ENCODE results near the gene FGF18.
"Not testable (repeated sequence)": the region's sequence is repeated elsewhere in the genome, so short reads cannot be mapped to it uniquely, and the experiment has no call there.

Gene FGF18

DNA sequence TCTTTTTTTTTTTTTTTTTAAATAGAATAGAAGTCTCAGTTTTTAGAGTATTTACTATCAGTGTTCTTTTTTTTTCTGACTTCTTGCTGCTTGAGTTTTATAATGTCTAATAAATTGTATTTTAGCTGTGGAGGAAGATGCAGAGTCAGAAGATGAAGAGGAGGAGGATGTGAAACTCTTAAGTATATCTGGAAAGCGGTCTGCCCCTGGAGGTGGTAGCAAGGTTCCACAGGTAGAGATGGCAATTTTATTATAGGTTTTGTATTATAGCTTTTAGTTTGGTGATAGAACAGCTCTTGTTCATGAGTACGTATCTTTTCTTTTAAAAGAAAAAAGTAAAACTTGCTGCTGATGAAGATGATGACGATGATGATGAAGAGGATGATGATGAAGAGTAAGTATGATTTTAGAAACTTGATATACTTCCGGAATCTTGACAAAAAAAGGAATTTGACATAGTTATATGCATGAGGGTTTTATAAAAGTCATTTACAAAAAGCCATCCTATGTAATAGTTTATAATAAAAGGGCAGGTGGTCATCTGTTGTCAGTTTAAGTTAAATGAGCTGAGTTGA, 26.8 kb upstream of the FGF18 start:
- no peak overlapping the region for H3K4me3 ChIP-seq (ENCODE audit: low read depth, low read length)
- DNase-seq (ENCODE audit: low read depth), result no peak
- TF ChIP-seq, protein P1, sequence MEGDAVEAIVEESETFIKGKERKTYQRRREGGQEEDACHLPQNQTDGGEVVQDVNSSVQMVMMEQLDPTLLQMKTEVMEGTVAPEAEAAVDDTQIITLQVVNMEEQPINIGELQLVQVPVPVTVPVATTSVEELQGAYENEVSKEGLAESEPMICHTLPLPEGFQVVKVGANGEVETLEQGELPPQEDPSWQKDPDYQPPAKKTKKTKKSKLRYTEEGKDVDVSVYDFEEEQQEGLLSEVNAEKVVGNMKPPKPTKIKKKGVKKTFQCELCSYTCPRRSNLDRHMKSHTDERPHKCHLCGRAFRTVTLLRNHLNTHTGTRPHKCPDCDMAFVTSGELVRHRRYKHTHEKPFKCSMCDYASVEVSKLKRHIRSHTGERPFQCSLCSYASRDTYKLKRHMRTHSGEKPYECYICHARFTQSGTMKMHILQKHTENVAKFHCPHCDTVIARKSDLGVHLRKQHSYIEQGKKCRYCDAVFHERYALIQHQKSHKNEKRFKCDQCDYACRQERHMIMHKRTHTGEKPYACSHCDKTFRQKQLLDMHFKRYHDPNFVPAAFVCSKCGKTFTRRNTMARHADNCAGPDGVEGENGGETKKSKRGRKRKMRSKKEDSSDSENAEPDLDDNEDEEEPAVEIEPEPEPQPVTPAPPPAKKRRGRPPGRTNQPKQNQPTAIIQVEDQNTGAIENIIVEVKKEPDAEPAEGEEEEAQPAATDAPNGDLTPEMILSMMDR (IDR thresholded peaks at IDR 0.05; ENCODE audit: low read depth, low read length, missing control alignments), result peak; percentile 2

DNA sequence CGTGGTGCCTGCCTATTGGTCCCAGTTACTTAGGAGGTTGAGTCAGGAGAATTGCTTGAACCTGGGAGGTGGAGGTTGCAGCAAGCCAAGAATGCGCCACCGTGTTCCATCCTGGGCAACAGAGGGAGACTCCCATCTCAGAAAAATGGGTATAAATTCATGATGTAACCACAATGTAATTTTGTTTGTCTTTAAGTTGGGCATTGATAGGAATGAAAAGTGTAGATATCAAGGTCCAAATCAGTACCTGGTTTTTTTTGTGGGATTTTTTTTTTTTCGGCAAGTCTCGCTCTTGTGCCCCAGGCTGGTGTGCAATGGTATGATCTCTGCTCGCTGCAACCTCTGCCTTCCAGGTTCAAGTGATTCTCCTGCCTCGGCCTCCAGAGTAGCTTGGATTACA, 24.4 kb upstream of the FGF18 start:
- DNase-seq (ENCODE audit: low read depth), result no peak
- TF ChIP-seq, protein P1 (IDR thresholded peaks at IDR 0.05; ENCODE audit: low read depth, low read length, missing control alignments), result no peak
- no peak overlapping the region for H3K4me3 ChIP-seq (ENCODE audit: low read depth, low read length)

DNA sequence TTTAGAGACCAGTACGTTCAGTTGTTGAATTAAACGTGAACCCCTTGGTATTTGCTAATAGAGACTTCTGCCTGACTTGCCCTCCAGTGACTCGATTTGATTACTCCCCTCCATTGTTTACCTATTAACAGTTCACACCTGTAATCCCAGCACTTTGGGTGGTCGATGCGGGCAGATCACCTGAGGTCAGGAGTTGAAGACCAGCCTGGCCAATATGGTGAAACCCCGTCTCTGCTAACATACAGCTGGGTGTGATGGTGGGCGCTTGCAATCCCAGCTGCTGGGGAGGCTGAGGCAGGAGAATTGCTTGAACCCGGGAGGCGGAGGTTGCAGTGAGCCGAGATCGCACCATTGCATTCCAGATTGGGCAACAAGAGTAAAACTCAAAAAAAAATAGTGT, 22.9 kb upstream of the FGF18 start:
- H3K4me3 ChIP-seq (ENCODE audit: low read depth, low read length); DNase-seq (ENCODE audit: low read depth): not testable (repeated sequence)

DNA sequence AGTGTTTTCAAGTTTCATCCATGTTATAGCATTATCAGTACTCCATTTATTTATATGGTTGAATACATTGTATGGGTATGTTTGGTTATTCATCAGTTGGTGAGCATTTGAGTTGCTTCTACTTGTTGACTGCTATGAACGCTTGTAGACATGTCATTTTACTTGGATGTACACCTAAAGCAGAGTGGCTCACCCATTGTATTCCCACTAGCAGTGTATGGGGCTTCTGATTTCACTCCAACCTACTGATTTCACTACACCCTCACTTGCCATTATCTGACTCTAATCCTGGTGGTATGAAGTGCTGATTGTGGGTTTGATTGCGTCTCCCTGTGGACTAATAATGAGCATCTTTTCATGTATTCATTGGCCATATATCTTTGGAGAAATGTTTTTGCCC, 22.3 kb upstream of the FGF18 start:
- no peak overlapping the region for H3K4me3 ChIP-seq (ENCODE audit: low read depth, low read length)
- TF ChIP-seq, protein P1 (IDR thresholded peaks at IDR 0.05; ENCODE audit: low read depth, low read length, missing control alignments), result no peak
- no peak for DNase-seq (ENCODE audit: low read depth)

DNA sequence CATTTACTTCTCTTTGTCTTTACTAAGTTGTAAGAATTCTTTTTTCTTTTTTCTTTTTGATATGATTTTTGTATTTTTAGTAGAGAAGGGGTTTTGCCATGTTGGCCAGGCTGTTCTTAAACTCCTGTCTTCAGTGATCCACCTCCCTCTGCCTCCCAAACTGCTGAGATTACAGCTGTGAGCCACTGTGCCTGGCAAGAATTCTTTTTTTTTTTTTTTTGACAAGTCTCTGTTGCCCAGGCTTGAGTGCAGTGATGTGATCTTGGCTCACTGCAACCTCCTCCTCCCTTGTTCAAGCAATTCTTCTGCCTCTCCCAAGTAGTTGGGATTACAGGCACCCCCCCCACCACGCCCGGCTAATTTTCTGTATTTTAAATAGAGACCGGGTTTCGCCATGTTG, 21.8 kb upstream of the FGF18 start:
- TF ChIP-seq, protein P1 (IDR thresholded peaks at IDR 0.05; ENCODE audit: low read depth, low read length, missing control alignments), result no peak
- no peak overlapping the region for H3K4me3 ChIP-seq (ENCODE audit: low read depth, low read length)
- DNase-seq (ENCODE audit: low read depth), result no peak

DNA sequence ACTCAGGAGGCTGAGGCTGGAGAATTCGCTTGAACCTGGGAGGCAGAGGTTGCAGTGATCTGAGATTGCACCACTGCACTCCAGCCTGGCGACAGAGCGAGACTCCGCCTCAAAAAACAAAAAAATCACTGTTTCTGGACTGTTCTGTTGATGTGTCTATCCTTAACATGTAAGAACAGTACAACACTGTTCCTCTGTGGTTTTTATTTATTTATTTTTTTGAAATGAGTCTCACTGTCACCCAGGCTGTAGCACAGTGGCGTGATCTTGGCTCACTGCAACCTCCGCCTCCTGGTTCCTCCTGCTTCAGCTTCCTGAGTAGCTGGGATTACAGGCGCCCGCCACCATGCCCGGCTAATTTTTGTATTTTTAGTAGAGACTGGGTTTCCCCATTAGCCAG, 20.8 kb upstream of the FGF18 start:
- DNase-seq (ENCODE audit: low read depth); H3K4me3 ChIP-seq (ENCODE audit: low read depth, low read length): not testable (repeated sequence)

DNA sequence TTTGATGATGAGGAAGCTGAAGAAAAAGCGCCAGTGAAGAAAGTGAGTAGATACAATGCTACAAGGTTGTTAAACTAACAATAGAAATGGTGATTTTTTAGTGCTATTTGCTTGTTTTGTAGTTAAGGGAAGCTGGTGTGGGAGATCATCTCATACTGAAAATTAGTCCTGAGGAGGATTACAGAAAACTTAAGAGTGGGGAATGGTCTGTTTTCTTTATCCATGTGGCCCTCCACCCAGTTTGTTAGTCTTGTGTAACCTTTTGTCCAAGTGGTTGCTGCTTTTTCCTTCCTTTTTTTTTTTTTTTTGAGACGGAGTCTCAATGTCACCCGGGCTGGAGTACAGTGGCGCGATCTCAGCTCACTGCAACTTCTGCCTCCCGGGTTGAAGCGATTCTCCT, 19.3 kb upstream of the FGF18 start:
- DNase-seq (ENCODE audit: low read depth), result no peak
- TF ChIP-seq, protein P1 (IDR thresholded peaks at IDR 0.05; ENCODE audit: low read depth, low read length, missing control alignments), result no peak
- H3K4me3 ChIP-seq (ENCODE audit: low read depth, low read length), result no peak overlapping the region

DNA sequence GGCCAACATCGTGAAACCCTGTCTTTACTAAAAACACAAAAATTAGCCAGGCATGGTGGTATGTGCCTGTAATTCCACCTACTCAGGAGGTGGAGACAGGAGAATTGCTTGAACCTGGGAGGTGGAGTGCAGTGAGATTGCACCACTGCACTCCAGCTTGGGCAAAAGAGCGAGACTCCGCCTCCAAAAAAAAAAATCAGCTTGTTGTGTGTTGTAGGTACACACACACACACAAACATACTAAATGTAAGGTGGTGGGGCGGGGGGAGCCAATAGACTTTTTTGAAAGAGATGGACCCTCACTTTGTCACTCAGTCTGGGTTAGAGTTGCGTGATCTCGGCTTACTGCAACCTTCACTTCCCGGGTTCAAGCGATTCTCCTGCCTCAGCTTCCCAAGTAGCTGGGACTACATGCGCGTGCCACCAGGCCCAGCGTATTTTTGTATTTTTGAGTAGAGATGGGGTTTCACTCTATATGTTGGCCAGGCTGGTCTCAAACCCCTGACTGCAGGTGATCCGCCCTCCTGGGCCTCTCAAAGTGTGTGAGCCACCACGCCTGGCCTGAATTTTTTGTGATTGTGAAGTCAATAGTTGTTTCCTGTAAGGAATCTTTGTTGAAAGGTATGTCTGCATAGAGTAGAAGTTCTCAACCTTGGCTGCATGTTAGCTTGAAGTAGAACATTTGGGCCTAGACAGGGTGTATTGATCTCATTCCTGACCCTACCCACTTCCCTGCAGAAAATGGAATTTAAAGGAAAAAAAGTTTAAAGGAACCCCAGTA, 18.1 kb upstream of the FGF18 start:
- TF ChIP-seq, protein P1 (IDR thresholded peaks at IDR 0.05; ENCODE audit: low read depth, low read length, missing control alignments), result no peak
- H3K4me3 ChIP-seq (ENCODE audit: low read depth, low read length), result no peak overlapping the region
- no peak for DNase-seq (ENCODE audit: low read depth)

DNA sequence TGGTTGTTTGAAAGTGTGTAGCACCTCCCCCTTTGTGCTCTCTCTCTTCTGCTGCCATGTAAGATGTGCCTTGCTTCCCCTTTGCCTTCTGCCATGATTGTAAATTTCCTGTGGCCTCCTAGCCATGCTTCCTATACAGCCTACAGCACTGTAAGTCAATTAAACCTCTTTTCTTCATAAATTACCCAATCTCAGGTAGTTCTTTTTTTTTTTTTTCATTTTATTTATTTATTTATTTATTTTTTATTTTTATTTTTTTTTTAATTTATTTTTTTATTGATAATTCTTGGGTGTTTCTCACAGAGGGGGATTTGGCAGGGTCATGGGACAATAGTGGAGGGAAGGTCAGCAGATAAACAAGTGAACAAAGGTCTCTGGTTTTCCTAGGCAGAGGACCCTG, 16.7 kb upstream of the FGF18 start:
- DNase-seq (ENCODE audit: low read depth); H3K4me3 ChIP-seq (ENCODE audit: low read depth, low read length): not testable (repeated sequence)

Data from GM12864 (cell line).